ENCODE data around the gene SMC2. TPM values are rescaled to one million over a fixed set of nuclear protein-coding genes. Genes with fewer than 3 reads are reported as not detected.

SMC2 gene
- total and polyA plus RNA-seq, 9 donors, result 3.2 to 9.7 (median 5.3) TPM

DNA sequence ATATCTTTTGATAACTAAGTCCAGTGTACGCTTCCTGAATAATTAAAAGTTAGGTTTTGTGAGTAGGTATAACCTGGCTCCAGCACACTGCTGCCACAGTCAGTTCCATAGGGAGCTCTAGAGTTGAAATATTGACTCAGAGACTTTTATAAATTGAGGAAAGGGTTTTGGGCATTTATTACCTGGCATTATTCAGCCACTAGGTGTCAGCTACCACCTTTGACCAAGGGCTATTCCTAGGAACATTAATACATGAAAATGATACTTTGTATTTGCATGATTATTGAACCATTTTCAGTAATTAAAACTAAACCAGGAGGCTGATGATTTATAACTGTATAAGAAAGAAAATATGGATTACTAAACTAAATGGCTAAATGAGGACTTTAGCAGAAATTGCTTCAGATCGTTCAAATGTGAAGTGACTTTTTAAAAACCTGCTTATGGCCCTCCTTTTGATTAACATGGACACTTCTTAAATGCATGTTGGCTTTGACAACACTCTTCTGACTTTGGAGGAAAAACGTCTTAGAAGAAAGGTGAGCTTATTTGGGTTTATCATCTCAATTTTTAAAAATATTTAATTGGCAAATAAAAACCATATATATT lies 83.0 kb downstream of the SMC2 start:
- Histone ChIP-seq H3K27ac (no peak overlapping the region), H3K27me3 (no peaks in the 10 kb centered on the region), H3K4me1 (ENCODE audit: insufficient read depth) (no peaks in the 10 kb centered on the region), H3K4me3 (no peak overlapping the region), H3K36me3 (no peaks in the 10 kb centered on the region), H3K9me3 (no peaks in the 10 kb centered on the region)
- TF ChIP-seq POLR2A (IDR thresholded peaks at IDR 0.05), result no peak
- intact Hi-C loops (cut with DNase I), result no loop called here
- WGBS, 3 donors, result 61 to 65% (median 62%) methylated on average over 3 of the region's 3 CpGs
- no peak for DNase-seq

DNA sequence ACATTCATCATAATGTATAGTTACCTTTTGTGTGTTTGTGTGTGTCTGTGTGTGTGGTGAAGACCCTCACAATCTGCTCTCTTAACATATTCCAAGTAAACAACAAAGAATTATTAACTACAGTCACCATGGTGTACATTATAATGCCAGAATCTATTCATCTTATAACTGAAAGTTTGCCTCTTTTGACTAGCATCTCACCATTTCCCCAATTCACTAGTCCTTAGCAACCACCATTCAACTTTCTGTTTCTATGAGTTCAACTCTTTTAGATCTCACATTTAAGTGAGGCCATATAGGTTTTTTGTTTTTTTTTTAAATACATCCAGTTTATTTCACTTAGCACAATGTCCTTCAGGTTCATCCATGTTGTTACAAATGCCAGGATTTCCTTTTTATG lies 83.6 kb downstream of the SMC2 start:
- Histone ChIP-seq H3K27me3 (no peaks in the 10 kb centered on the region), H3K4me3 (no peak overlapping the region), H3K27ac (no peak overlapping the region), H3K36me3 (no peaks in the 10 kb centered on the region), H3K9me3 (no peaks in the 10 kb centered on the region), H3K4me1 (ENCODE audit: insufficient read depth) (no peaks in the 10 kb centered on the region)
- intact Hi-C loops (cut with DNase I), result no loop called here
- TF ChIP-seq, protein P1, sequence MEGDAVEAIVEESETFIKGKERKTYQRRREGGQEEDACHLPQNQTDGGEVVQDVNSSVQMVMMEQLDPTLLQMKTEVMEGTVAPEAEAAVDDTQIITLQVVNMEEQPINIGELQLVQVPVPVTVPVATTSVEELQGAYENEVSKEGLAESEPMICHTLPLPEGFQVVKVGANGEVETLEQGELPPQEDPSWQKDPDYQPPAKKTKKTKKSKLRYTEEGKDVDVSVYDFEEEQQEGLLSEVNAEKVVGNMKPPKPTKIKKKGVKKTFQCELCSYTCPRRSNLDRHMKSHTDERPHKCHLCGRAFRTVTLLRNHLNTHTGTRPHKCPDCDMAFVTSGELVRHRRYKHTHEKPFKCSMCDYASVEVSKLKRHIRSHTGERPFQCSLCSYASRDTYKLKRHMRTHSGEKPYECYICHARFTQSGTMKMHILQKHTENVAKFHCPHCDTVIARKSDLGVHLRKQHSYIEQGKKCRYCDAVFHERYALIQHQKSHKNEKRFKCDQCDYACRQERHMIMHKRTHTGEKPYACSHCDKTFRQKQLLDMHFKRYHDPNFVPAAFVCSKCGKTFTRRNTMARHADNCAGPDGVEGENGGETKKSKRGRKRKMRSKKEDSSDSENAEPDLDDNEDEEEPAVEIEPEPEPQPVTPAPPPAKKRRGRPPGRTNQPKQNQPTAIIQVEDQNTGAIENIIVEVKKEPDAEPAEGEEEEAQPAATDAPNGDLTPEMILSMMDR (IDR thresholded peaks at IDR 0.05), result no peak
- TF ChIP-seq POLR2A (IDR thresholded peaks at IDR 0.05) (no peak), EP300 (IDR thresholded peaks at IDR 0.05) (no peak)
- DNase-seq, result no peak

Measured in ovary (tissue), 9 donors.